Lung (tissue), 12 donors: ENCODE results near the gene SIDT2. TPM values are rescaled to one million over a fixed set of nuclear protein-coding genes. Genes with fewer than 3 reads are reported as not detected.

Source experiments
- ATAC-seq: fragments of 200-7000 bp; cut with Tn5 transposase; one replicate; pipeline ENCODE4 v1.9.1; 2020; ENCODE audit warnings: moderate number of reproducible peaks; ENCODE audit not compliant: insufficient read depth, low FRiP score
- DNase-seq, 3 donors: peaks; one replicate each; pipeline ENCODE4 v3.0.0-alpha.2; 2013 to 2017
- H3K27ac ChIP-seq, 2 donors: one replicate each; pipeline ENCODE4 v1.5.1; 2013; ENCODE audit warnings: mild to moderate bottlenecking in 2 of 2, moderate library complexity in 2 of 2, control low read depth in 1 of 2, inconsistent platforms in 1 of 2, low read depth in 1 of 2, low read length in 1 of 2
- H3K27me3 ChIP-seq, 3 donors: one replicate each; pipeline ENCODE4 v1.5.1; 2013; ENCODE audit warnings: low read length in 2 of 3; ENCODE audit not compliant: control insufficient read depth in 3 of 3, insufficient read depth in 3 of 3
- H3K36me3 ChIP-seq, 4 donors: one replicate each; pipeline ENCODE4 v1.5.1; 2013; ENCODE audit warnings: low read length in 4 of 4, mild to moderate bottlenecking in 1 of 4, moderate library complexity in 1 of 4; ENCODE audit not compliant: control insufficient read depth in 4 of 4, insufficient read depth in 4 of 4
- H3K4me1 ChIP-seq, 5 donors: one replicate each; pipeline ENCODE4 v1.5.1; 2013; ENCODE audit warnings: low read length in 5 of 5, mild to moderate bottlenecking in 2 of 5, moderate library complexity in 1 of 5; ENCODE audit not compliant: control insufficient read depth in 5 of 5, insufficient read depth in 5 of 5
- H3K4me3 ChIP-seq: one replicate; pipeline ENCODE4 v1.5.1; 2013; ENCODE audit warnings: mild to moderate bottlenecking, control low read depth, moderate library complexity
- H3K9ac ChIP-seq, 2 donors: one replicate each; pipeline ENCODE4 v1.5.1; 2013; ENCODE audit warnings: low read length in 2 of 2, control low read depth in 1 of 2; ENCODE audit not compliant: insufficient read depth in 1 of 2
- H3K9me3 ChIP-seq, 4 donors: one replicate each; pipeline ENCODE4 v1.5.1; 2013; ENCODE audit warnings: low read length in 3 of 4, mild to moderate bottlenecking in 1 of 4, moderate library complexity in 1 of 4; ENCODE audit not compliant: control insufficient read depth in 4 of 4, insufficient read depth in 3 of 4
- CTCF ChIP-seq: IDR thresholded peaks from 2 replicates; pipeline ENCODE4 v1.5.1; 2012; ENCODE audit warnings: mild to moderate bottlenecking; ENCODE audit errors: control extremely low read depth, extremely low read depth
- WGBS, 2 donors: extraction: QIAGEN DNeasy Blood & Tissue Kit; methylation state at CpG; one replicate each; pipeline ENCODE4 v1.1.7; 2013; 5-methylcytosine and 5-hydroxymethylcytosine counted together
- polyA plus RNA-seq, 2 donors: library from polyadenylated mRNA; stranded (reverse); fragments of 200-250 nt; gene quantifications; one replicate each; pipeline ENCODE4 v1.2.1, GENCODE V29; 2013
- total RNA-seq, 2 donors: library from RNA; depleted of rRNA in 1 of 2; stranded (reverse); fragments of >200 nt in 1 of 2; gene quantifications; one replicate each; pipeline ENCODE4 v1.2.1, GENCODE V29; 2014 to 2021
- donor health status: control.
- donor health status: control.
- donor health status: Bipolar disorder and iron deficiency.
- donor health status: healthy.
- donor health status: DM: yes; HTN: yes; CAD: no.

The SIDT2 gene
- total and polyA plus RNA-seq, 4 donors = 25.4 to 84.8 (median 38.4) TPM

- H3K27me3 ChIP-seq = no peaks in the 10 kb centered on the region
- peaks cover 0 to 8% (median 5%) of the 10 kb centered on the region in 4 donors for H3K36me3 ChIP-seq
- TF ChIP-seq CTCF = no peak
- no peaks in the 10 kb centered on the region for H3K9me3 ChIP-seq
- peak overlapping the region; percentile 11 to 33 for H3K27ac ChIP-seq
- WGBS, 2 donors = 80 to 87% methylated on average over 14 of the region's 14 CpGs
- H3K4me1 ChIP-seq = peaks cover 0 to 15% (median 2%) of the 10 kb centered on the region in 5 donors
- ATAC-seq = peak; percentile 29
- no peak overlapping the region for H3K9ac ChIP-seq
- H3K4me3 ChIP-seq = no peak overlapping the region
- DNase-seq = no peak
Measured at GRCh38 chr11:117172724-117173421, 5.7 kb upstream of the SIDT2 start.

DNA sequence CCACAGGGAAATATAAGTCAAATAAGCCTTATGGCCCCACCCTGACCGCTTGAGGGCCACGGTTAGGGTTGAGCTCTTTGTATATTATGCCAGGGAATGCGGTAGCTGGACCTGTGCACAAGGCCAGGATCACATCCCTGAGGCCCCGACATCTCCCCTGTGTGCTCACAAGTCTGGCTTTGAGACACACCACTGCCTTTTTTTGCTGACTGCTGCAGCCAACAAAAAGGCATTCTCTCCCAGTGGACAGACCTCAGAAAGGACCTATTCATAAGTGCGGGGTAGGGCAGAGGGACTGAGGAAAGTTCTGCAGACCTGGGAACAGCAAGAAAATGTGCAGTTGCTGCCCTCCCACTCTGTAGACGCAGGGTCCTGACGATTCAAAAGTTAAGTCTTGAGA lies 3.4 kb upstream of the SIDT2 start:
- H3K36me3 ChIP-seq = peaks cover 0 to 4% (median 1%) of the 10 kb centered on the region in 4 donors
- 76 to 84% methylated on average over 7 of the region's 7 CpGs for WGBS, 2 donors
- DNase-seq (no peak), ATAC-seq (no peak)
- no peak for TF ChIP-seq CTCF
- H3K9ac ChIP-seq = no peak overlapping the region
- no peaks in the 10 kb centered on the region for H3K9me3 ChIP-seq
- H3K27ac ChIP-seq = no peak overlapping the region
- no peaks in the 10 kb centered on the region for H3K27me3 ChIP-seq
- H3K4me1 ChIP-seq = peaks cover 6 to 19% (median 12%) of the 10 kb centered on the region in 5 donors
- no peak overlapping the region for H3K4me3 ChIP-seq

GRCh38 chr11:117175781-117176180 lies 2.8 kb upstream of the SIDT2 start:
- H3K27me3 ChIP-seq = no peaks in the 10 kb centered on the region
- no peak overlapping the region for H3K4me3 ChIP-seq
- 86 to 89% methylated on average over 5 of the region's 5 CpGs for WGBS, 2 donors
- no peak overlapping the region for H3K9ac ChIP-seq
- ATAC-seq (no peak), DNase-seq (no peak)
- peaks cover 10 to 23% (median 14%) of the 10 kb centered on the region in 5 donors for H3K4me1 ChIP-seq
- H3K9me3 ChIP-seq = no peaks in the 10 kb centered on the region
- H3K27ac ChIP-seq = no peak overlapping the region
- no peak for TF ChIP-seq CTCF
- peaks cover 0 to 3% (median 0%) of the 10 kb centered on the region in 4 donors for H3K36me3 ChIP-seq
